GM18858 (cell line): ENCODE results near the gene POLD2.

ENCODE experiments used
- ATAC-seq: cut with Tn5 transposase; IDR thresholded peaks from one replicate; pipeline ENCODE4 v1.9.1; 2021; ENCODE audit not compliant: unreplicated experiment

POLD2 gene

GRCh38 chr7:44152971-44153947 is 29.9 kb upstream of the POLD2 start:
- ATAC-seq = no peak

GRCh38 chr7:44151956-44152355 is 28.6 kb upstream of the POLD2 start:
- no peak for ATAC-seq

GRCh38 chr7:44150966-44151941 is 27.9 kb upstream of the POLD2 start:
- ATAC-seq = no peak

GRCh38 chr7:44150466-44150832 is 27.1 kb upstream of the POLD2 start:
- peak; percentile 73 for ATAC-seq

- ATAC-seq = no peak
Measured at GRCh38 chr7:44149571-44150465, 26.5 kb upstream of the POLD2 start.

GRCh38 chr7:44148961-44149536 is 25.7 kb upstream of the POLD2 start:
- no peak for ATAC-seq

- ATAC-seq = no peak
Measured at GRCh38 chr7:44148166-44148565, 24.8 kb upstream of the POLD2 start.

GRCh38 chr7:44147026-44147991 is 24.0 kb upstream of the POLD2 start:
- ATAC-seq = no peak

- ATAC-seq = no peak
Measured at GRCh38 chr7:44145969-44146911, 22.9 kb upstream of the POLD2 start.

- no peak for ATAC-seq
Measured at GRCh38 chr7:44145479-44145968, 22.2 kb upstream of the POLD2 start.

GRCh38 chr7:44144968-44145478 is 21.7 kb upstream of the POLD2 start:
- ATAC-seq = no peak

GRCh38 chr7:44144426-44144967 is 21.1 kb upstream of the POLD2 start:
- no peak for ATAC-seq

- no peak for ATAC-seq
Measured at GRCh38 chr7:44143646-44144250, 20.4 kb upstream of the POLD2 start.

GRCh38 chr7:44142028-44142427 is 18.7 kb upstream of the POLD2 start:
- ATAC-seq = no peak

- ATAC-seq = no peak
Measured at GRCh38 chr7:44141221-44141850, 18.0 kb upstream of the POLD2 start, which contains the start of gene MYL7. MYL7 (minus strand) TSS chr7:44141332; CDS start chr7:44141305, 27 bp downstream.

- no peak for ATAC-seq
Measured at GRCh38 chr7:44140341-44140740, 17.0 kb upstream of the POLD2 start.
